ENCODE results near the gene DOCK8. TPM values are rescaled to one million over a fixed set of nuclear protein-coding genes. Genes with fewer than 3 reads are reported as not detected.

DOCK8 gene
- total RNA-seq, 1 donor from 2014 or later, result 12.5 TPM

DNA sequence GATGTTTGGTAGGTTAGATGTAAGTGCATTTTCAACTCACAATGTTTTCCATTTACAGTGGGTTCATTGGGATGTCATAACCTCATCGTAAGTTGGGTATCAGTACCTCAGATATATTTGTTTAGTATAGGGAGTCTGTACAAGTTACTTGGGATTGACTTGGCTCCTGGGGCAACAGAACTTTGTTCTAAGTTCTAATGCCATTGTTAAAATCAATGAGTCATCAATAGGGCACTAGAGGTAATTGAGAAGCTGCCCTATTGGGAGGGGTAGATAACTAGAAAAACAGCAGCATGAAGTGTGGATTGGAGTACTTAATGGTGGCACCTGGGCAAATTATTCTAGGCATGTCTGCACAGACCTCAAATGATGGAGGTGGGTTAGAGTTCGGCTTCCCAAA lies 272.8 kb downstream of the DOCK8 start:
- no peak for DNase-seq (ENCODE audit: extremely low read depth, low read depth, low spot score)

DNA sequence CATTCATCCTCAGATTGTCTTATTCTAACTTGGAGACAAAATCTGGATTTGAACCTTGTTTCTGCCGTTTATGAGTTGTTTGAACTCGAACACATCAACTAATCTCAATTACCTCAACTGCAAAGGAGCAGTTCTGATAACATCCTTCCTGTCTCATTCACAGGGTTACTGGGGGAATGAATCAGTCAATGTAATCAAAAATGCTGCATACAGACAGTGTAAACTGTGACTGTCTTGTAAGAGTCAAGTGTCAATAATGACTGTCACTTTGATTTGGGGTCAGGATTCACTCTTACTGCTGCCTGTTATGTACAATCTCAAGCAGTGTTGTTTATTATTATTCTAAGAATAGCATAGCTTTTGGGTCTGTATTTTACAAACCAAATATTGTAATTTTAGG lies 273.8 kb downstream of the DOCK8 start:
- DNase-seq (ENCODE audit: extremely low read depth, low read depth, low spot score), result no peak

DNA sequence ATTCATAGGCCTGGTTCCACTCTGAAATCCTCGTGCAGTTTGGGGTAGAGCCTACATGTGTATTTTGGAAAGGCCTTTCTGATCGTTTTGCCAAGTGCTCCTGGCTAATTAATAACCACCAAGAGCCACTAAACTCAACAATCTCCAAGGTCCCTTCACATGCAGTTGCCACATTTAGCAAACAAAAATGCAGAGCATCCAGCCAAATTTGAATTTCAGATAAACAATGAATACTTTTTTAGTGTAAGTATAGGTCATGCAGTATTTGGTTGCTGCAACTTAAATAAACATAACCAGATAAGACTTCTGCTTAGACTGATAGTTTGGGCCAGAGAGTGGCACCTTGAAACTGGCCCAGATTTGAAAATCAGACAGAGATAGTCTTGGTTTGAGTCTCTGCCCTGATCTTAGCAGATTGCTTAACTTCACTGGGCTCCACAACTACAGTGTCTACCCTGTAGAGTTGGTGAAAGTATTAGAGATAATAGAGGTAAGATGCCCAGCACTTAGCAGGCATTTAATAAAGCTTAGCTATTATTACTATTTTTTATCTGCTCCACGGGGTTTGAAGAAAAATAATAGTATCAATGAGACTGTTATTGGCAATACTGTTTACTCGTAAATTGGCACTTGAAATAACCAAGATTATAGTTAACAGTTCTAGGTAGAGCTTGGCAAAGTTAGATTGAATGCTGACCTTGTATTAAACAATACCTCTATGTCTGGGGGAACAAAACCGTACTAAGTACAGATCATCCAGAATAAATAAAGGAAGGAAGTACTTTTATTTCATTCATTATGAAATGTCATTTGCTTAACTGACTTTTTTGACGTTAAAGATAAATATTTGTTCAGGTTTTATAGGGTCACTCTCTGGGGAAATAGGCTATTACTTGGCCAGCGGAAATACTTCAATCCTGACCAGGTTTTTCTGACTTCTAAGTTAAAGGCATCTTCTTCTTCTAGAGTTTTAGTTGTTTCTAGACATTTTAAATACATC lies 274.8 kb downstream of the DOCK8 start:
- DNase-seq (ENCODE audit: extremely low read depth, low read depth, low spot score), result no peak

DNA sequence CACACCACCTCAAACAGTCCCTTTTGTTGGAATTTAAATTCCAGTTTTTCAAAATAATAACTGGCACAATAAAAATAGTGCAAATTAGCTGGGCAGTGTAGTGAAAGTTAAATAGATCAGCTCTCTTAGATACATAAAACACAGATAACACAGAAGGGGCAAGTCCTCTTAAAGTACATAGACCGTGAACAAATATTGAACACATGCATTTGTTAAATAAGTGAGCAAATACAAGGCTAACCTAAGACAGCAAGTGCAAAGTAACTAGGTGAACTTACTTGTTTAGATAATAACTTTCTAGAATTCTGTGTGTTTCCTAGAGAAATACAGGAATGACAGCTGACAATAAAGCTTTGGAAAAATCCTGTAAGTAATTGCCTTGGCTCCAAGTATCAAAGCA lies 280.1 kb downstream of the DOCK8 start:
- DNase-seq (ENCODE audit: extremely low read depth, low read depth, low spot score), result no peak

DNA sequence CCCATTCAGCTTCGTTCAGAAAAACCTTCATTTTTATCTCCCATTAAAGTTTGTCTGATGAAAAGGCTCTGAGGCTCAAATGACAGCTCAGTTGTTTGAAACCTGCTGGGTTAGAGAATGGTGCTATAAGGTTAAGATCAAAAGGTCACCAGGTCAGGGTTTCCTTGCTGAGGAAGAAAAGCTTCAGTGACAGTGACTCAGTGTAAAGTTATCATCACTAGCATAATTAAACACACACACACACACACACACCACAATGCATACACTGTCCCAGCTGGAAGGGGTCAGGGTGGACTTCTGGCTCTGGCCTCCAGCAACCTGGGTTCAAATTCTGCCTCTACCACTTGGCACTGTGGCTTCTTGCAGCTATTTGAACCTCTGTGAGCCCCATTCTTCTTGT lies 281.1 kb downstream of the DOCK8 start:
- no peak for DNase-seq (ENCODE audit: extremely low read depth, low read depth, low spot score)

DNA sequence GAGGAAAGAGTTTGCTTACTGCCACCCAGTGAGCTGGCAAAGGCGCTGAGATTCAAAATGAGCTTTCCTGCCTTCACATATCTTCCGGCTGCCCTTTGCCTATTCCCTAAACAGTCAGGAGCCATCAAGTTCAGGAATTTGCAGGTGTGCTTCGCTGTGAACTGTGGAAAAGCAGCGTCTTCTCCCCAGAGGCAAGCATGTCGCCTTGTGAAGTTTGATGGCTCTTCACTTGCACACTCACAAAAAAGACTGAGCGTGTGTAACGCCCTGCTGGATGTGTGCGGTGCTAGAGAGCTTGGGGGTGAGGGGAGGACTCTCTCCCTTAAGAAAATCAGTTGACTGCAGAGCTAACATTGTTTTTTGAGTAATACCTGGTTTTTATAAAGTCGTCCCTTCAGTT lies 288.7 kb downstream of the DOCK8 start:
- DNase-seq (ENCODE audit: extremely low read depth, low read depth, low spot score), result no peak

DNA sequence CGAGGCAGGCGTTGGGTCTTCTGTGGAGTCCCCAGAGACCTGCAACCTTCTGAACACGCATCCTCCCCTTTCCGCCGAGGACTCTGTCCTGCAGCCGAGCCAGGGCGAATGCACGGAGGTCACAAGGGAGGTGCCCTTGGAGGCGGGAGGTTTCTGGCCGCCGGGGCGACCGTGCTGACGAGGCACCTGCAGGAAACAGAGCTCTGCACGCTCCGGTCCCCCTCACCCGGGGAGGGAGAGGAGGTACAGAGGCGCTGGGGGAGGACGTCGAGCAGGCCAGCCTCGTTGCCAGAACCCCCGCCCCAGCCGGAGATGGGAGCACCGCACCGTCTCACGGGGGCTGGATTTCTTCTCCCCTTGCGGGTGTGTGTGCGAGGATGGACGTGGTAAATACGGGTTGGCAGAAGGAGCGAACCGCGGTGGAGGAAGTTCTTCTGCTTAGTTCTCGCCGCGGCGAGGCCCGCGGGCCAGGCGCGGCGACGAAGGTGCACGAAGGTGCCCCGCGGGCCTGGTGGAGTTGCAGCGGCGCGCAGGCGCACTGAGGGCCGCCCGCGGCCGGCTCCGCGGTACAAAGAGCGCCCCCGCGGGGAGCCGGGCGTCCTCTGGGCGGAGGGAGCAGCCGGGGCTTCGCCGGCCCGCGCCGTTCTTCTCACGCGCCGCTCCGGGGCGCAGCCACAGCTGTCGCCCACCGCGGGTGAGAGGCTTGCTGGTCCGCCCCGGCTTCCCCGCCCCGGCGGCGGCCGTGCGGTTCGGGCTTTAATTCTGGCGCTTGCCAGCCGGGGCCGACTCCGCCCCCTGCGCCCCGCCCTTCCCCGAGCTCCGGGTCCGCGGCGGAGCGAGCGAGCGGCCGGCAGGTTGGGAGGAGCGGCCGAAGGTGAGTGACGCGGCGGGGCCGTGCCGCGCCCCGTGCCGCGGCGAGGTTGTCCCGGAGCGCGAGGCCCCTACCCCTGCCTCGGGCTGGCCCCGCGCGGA lies 289.5 kb downstream of the DOCK8 start, which contains the start of gene KANK1:
Gene KANK1 (plus strand): TSS at position 815 of the 972 bp plus-strand sequence.
- DNase-seq (ENCODE audit: extremely low read depth, low read depth, low spot score), result no peak

DNA sequence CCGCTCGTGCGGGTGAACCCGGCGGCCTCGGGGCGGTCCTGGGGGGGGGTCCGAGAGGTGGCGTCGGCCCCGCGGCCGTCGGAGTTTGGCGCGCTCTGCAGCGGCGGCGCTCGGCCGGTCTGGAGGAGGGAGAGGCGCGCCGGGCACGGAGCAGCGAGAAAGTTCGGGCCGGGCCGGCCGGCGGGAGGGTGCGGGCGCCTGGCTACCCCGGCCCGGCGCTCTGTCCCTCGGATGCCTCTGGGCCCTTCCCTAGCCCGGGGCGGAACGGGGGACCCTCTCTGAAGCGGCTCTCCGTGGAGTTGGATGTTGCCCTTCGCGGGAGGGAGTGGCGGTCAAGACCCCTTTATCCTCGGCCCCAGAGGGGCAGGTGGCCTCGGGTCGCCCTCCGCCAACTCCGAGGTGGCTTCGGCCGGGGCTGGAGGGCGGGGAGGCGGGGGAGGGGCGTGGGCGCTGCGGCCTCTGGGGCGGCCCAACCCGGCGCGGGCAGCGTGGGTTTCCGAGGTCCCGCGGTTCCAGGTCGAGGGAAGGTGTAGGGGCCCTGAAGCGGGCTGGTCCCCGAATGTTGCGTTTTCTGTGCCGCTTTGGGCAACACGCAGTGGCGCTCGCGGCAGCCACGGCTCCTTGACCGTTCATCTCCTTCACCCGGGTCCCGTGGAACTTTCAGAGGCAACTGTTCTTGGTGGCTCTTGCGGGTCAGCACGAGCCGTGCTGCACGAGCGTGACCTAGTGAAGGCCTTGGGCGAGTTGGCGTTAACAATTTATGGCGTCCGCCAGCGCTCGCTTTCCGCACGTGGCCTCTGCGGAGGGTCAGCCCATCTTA lies 290.5 kb downstream of the DOCK8 start:
- DNase-seq (ENCODE audit: extremely low read depth, low read depth, low spot score), result no peak

DNA sequence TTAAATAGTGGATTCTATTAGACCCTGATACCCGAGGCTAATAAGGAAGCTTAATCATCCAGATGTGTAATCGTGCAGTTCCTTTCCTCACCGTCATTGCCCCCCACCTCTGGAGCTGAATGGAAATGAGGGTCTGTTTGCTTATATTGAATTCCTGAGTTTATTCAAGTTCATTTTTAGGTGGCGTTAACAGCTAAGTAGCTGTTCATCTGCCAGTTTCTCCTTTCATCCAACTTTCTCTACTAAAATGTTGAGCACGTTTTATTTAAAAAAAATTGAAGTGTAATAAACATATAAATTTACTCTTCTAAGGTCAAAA lies 291.0 kb downstream of the DOCK8 start:
- DNase-seq (ENCODE audit: extremely low read depth, low read depth, low spot score), result no peak

DNA sequence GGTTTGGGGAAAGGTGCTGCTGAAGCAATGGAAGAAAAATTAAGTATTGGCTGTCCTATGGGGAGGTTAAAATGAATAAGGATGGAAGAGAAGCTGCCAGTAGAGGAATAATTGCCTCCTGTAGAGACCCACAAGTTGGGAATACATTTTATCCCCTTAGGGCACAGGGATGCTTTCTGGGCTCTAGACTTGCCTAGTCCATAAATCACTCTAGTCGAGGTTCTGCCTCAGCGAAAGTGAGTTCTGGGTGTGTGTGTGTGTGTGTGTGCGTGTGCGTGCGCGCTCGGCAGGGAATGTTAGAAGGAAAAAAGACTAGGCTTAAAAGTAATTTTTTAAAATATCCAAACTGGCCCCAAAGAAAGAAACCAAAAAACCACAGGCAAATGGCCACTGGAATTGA lies 291.6 kb downstream of the DOCK8 start:
- DNase-seq (ENCODE audit: extremely low read depth, low read depth, low spot score), result no peak

DNA sequence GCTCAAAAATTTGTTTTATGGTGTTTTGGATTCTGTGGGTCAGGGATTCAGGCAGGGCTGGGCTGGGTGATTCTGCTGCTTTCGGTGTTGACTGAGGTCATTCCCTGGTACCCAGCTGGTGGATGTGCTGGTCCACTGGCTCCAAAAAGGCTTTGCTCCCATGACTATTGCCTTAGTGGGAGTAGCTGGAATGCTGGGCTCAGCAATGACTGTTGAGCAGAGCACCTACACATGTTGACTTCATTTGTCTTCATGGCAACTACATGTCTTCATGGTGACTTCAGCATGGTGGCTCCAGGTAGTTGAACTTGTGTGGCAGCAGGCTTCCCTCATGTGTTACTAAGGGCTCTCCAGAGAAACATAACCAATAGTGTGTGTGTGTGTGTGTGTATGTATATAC lies 297.2 kb downstream of the DOCK8 start:
- DNase-seq (ENCODE audit: extremely low read depth, low read depth, low spot score), result no peak

DNA sequence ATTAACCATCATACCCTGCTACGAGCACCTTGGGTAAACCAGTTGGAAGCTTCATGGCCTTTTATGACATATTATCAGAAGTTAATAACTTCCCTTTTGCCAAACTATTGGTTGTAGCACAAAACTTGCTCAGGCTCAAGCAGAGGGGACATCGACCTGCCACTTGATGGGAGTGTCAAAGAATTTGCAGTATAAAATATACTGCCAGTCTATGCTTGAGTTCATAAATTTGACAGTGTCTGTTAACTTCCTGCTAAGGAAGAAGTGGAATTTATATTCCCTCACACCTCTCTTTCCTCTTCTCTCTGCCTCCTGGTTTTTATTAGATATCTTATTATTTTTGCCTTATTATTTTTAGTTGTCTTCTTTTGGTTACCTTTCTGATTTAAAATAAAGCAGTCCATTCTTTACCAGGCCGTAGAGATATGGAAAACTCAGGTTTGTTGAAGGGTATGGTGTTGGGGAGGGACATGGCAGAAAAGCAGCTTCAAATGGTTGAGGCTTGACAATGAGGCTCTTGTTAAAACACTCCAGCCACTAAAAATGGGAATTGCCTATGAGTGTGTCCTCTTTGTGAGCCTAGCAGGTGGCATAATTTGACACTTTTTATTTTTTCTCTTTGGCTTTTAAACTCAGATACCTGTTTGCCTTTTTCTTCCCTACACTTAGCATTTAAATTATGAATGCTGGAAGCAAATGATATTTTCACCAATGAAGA lies 298.0 kb downstream of the DOCK8 start:
- DNase-seq (ENCODE audit: extremely low read depth, low read depth, low spot score), result no peak

Other genes with a start within 250 kb of the DOCK8 start
- gene WASHC1, start 185.4 kb upstream of the DOCK8 start, total RNA-seq, result 4.2 and 4.8 TPM in 2 replicates
- gene FOXD4, start 96.4 kb upstream of the DOCK8 start, total RNA-seq, result not detected in 2 replicates
- 25.4 and 35.0 TPM in 2 replicates for gene ZNG1A, start 35.8 kb upstream of the DOCK8 start, total RNA-seq

Measured in glomerular endothelial cell (primary cell).